NCI-H2081 (cell line): Measurements from ENCODE around the gene WDR7.

Experiments
- DNase-seq, 2 experiments: peaks; one replicate each; lab custom pipeline; 2025; lab: John Stamatoyannopoulos, UW

The WDR7 gene

DNA sequence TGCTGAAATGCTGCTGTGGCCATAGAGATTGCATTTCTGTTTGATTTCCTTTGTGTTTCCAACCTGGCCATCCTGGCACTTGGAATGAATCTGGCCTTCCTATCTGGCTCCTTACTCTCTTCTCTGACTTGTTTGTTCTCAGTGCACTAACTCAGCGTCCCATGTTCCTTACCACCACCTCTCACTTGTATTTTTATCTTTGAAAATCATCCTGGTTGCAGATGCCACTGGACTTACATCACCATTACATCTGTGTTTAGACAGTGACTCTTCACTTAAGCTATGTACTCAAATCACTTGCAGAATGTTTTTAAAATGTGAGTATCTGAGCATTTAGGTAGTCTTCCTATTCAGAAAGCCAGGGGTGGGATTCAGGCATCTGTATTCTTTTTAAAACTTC lies 239.5 kb downstream of the WDR7 start:
- no peak for DNase-seq

DNA sequence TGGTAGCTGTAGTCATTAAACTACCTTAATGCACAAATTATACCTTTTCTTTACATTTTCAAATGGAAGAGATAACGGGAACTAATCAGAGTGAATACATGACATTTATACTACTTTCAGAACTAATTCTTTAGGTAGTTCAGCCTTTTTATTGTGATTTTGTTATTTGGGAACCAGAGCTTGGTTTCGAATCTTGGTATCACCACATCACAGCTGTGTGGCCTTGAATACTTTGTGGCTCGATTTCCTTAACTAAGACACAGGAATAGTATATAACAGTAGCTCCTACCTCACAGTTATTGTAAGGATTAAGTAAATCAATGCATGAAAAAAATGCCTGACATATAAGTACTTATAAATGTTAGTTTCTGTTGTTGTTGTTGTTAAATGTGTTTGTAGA lies 240.0 kb downstream of the WDR7 start:
- DNase-seq: no peak

DNA sequence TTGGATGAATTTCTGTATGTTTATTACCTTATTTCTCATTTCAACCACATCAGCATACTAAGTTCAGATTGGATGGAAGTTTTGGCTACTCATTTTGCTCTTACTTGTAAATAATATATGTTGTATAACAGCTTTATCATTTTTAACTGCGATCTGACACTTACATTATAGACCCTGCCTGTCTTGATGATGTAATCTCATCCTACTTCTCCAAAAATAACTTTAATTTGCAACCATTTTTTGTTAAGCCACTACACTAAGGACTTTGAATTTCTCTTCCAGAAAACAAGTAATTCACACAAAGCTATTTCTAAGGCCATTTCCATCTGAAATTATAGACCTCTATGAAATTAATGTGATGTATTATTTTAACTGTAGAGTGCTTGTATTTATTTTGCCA lies 240.7 kb downstream of the WDR7 start:
- no peak for DNase-seq

DNA sequence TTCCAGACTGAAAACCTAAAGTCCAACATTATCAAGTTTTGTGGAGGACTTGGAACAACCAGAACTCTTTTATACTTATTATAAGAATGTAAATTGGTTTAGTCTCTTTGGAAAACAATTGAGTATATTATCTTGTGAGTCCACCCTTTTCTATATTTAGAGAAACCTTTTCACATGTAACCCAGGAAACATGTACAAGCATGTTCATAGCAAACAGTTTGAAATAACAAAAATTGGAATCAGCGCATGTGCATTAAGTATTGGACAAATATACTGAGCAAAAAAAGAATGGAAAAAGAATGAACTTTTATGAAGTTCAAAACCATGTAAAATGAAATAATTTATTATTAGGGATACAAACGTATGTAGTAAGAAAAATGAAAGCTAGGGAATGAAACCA lies 246.0 kb downstream of the WDR7 start:
- no peak for DNase-seq

DNA sequence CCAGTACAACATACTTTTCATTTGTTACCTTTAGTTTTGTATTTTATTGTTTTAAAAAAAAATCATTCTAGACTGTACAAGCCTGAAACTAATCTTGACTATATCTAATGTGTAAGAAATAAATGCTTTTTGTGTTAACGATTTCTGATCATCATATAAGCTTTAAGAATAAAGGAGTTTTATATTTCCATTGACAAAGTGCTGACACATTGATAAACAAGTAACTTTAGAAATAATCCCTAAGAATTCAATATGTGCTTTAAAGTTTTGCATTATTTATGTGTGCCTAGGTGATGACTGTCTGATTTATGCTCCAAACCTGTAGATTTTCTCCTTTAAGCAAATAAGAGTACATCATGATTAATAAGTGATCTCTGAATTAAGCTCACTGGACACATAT lies 248.5 kb downstream of the WDR7 start:
- DNase-seq: no peak

DNA sequence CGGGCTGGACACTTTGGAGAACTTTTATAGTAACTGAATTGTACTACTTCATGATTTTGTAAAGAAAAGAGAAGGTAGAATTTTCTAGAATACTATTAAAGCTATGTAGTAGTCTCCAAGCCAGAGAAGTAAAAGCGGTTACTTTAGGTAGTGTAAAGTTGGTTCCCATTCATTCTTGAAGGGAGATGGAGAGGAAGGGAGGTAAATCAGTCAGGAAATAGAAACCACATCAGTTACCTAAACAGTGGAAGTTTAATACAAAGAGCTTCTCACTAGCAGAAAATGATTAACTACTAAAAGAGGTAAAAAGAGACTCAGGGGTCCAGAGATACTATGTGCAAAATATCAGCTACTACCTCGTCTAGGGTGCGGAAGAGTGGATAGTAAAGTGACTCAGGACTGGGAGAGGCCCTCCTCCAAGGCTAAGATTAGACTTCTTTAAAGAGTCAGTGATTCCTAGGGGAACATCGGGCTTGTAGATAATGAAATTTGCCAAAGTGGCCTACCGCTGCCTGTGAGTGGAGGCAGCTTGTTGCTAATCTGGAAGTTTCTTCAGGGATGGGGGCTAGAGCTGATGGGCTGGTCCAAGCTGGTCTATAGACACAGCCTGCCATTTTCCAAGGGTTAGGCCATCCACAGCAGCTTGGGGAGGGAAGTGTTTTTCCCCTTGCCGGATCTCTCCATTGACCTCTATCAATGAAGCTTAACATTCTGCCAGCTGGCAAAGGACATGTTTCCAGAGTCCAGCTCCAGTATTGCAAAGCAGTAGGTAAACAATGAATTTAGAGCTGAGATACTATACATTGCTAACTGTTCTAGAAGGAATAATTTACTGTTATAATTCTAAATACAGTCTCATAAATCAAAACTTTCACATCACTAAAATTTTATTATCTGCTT lies 249.3 kb downstream of the WDR7 start:
- no peak for DNase-seq

DNA sequence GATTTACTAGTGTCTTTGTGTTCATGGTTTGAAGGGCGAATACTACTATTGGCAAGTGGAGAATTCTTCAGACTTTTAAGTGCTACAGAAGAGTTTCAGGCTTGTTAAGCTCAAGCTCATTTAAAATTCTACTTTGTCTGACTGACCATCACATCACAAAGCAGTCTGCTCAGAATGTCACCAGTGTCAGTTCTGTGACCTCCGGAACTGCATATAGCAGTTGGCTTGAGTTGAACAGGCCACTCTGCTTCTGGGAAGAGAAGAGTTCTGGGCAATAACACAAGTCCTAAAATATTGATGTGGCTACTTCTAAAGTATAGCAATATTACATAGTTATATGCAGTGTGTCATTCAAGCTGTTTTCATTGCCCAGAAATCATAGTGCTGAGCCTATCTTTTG lies 250.8 kb downstream of the WDR7 start:
- no peak for DNase-seq

DNA sequence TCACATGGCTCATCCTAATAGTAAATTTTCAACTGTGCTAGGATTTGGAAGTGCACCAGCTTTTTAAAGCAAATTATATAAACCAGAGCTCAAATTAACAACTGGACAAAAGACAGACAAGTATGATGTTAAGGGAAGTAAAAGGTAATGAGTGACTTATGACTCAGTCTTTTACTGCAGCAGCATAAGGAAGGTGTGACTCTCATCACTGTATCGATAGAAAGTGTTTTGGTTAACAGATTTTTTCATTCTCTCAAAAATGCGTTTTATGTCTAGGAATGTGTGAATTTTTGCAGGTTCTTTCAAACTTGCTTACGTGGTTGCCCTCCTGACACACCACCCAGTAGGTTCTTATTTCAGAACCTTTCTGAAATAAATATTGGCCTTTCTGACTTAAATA lies 251.5 kb downstream of the WDR7 start:
- no peak for DNase-seq

DNA sequence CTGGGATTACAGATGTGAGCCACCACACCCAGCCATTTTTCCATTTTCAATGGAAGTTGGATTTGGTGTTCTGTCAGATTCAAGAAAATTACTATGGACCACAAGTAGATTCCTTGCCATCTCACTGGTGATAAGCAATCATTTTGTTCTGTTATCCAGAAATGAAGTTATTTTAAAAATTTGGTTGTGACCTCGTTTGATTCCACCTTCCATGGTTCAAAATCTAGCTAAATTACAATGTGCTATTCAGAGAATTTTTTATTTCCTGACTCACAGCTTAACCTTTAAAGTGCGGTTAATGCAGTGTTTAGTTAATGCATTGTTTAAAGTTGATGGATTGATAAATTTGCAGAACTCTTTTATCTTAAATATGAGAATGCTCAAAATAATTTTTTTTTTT lies 252.5 kb downstream of the WDR7 start:
- no peak for DNase-seq

DNA sequence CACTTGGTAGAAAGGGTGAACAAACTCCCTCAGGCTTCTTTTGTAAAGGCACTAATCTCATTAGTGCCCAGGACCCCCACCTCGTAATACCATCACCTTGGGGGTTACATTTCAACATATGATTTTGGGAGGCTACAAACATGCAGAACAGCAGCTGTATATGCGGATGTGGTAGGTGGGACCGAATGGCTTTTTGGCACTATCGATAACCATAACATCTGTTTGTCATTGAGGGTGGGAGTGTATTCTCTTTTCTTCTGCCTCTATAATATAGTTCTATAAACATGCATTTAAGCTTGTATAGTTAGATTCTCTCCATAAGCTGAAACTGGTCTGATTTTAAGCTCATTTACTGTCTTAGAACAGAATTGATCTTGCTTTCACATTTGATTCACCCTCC lies 256.6 kb downstream of the WDR7 start:
- no peak for DNase-seq

DNA sequence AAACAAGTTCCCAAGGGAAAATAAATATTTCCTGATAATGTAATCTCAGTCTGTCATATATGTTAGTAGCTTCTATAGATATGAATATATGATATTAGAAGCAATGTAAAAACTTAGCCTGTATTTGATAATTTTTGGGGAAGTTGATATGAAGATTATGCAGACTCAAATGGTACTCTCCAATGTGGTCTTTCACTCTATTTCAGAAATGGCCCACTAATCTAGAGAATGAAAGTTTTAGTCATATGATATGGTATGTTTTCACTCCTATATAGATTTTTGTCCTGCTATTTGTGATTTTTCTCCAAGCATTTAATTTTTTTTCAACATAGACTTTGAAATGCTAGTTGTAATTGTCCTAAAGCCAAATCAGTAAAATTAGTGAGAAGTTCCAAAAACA lies 259.1 kb downstream of the WDR7 start:
- DNase-seq: no peak

DNA sequence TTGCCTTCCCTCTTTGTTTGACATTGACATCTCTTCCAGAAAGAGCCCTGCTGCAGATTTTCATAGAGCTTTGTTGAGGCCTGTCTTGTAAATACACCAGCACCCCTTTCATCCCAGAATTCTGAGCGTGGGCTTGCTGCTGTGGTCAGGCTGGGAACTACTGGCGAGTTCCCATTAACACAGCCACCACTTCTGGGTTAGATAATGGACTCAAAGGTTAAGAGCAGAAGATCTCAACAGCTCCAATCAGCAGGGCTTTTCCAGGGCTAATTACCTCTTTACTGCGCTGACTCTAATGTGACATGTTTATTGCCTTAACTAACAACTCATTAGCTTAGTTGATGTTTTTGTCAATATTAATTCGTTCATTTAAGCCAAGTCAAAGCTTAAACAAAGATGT lies 259.8 kb downstream of the WDR7 start:
- DNase-seq: peak in 1 of 2 experiments; percentile 80

DNA sequence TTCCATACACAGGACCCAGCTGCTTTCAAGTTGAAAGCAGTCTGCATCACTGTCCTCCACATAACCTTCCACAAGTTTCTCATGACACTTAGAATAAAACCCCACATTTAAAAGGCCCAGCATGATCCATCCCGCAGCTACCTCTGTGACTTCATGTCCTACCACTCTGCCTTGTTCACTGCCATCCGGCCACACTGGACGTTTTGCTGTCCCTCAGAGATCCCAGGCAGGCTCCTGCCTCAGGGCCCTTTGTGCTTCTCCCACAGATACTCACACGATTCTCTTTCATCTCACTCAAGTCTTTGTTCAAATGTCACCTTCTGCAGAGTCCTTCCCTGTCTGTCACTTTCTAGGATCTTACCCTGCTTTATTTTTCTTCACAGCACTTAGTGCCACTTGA lies 262.8 kb downstream of the WDR7 start:
- DNase-seq: no peak

DNA sequence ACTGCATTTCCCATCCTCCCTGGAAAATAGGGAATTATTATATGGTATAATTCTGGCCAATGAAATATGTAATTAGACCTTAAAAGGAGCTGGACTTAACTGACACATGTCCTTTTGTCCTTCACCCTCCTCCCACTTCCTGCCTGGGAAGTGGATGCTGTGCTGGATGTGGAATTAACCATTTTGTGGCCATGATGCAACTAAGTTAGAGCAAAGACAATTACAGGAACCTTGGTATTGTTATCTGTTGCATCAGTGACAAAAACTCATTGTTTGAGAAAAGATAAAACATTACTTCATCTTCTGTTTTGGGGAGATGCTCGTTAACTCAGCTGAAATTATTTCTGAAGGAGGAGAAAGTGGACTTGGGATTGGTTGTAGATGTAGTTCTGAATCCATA lies 268.0 kb downstream of the WDR7 start:
- DNase-seq: no peak

DNA sequence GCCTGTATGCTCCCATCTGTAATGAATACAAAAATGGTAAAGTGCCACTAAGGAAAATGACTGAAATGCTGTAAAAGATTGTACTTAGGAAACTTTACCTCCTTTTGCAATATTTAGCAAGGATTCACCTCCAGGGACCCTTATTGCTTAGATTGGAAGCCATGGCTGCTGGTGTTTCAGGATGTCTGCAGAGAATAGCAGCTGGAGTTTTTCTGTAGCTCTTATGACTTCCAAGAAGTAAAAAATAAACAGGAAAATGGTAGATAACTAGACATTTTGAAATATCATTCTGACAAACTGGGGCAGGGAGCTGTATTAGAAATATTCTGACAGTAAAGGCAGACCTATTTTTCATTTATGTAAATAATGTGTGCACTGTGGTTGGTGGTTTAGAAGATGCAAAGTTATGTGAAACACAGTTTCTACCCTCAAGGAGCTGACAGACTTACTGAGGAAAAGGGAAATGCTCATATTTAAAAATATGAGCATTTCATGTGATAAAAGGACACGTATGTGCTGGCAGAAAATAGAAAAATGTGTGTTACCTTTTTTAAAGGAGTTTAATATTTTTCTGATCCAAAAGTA lies 270.8 kb downstream of the WDR7 start:
- DNase-seq: no peak

DNA sequence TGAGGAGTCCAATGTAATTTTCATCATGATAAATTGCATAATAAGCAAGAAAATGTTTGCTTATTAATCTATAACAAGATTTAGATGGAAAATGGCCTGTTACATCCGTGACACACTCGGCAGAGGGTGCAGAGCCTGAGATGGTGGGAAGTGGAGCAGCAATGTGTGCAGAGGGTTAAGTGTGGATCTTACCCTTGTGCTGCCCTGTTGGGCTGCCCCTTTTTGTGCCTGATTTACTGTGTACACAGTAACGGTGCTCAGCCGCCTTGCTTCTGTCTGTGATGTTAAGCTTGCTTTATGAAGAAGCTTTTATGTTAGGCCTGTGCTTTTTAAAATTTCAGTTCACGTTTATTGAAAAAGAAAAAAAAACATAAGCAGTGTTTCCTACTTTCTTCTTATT lies 275.6 kb downstream of the WDR7 start:
- no peak for DNase-seq

DNA sequence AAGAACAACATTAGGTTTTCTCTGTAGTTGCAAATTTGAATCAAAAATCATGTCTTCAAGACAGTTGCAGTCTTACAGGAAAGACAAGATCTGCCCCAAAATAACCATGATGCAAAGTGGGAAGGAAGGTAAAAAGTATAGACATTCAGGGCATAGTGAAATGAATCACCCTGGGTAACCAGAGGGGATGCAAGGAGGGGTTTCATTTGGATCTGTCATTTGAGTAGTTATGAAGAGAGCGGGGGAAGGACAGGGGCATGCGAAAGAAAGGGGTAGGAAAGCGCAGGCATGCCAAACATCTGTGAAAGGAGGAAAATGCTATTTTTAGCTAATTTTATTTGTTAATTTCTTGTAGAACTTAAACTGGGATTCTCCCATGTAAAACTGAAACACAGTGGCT lies 276.6 kb downstream of the WDR7 start:
- DNase-seq: no peak

DNA sequence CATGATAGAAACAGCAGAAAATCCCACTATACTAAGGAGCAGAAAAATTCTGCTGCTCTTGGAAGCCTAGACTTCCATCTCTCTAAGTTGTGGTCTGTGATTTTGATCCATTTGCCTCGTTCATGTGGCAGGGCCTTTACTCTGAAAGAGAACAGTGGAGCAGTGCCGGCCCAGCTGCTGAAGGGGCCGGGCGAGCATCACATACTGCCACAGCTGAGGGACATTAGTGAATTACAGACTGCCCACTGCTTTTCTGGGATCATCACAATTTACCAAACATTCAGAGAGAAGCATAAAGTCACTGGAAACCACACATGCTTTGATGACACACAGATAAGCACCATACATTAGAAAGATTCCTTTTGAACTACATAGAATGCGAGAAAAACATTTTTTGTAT lies 278.7 kb downstream of the WDR7 start:
- DNase-seq: no peak

DNA sequence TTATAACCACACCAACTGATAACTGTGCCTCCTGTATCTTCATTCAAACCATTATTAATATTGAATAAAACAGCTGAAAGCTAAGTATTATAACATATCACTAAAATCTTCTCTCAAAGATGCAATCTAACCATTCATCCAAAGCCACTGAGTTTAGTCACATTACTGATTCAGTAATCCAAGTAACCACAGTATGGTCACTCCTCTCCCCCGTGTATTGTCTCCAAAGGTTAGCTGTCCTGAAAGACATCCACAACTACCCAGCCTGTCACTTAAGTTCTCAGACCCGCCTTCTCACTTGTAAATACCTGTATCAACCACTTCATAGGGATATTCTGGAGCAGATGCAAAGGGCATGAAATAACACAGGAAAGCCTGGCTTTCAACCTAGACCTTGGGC lies 282.3 kb downstream of the WDR7 start:
- no peak for DNase-seq

DNA sequence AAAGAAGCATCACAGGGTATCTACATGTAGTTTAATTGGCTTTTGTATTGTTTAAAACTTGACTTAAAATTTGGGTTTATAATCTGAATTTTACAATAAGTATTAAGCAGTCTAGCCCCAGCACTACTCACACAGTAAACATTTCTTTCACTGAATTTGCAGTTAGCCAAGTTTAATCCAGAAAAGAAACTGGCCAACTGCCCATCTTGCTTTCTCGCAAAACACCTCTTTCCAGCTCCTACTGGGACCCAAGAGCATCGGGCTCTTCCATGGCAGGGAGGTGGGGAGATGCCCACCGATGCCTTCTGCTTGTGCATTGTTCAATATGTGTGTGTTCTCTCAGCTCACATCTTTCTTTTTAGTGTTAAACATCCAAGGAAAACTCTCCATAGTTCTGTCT lies 283.0 kb downstream of the WDR7 start:
- no peak for DNase-seq

DNA sequence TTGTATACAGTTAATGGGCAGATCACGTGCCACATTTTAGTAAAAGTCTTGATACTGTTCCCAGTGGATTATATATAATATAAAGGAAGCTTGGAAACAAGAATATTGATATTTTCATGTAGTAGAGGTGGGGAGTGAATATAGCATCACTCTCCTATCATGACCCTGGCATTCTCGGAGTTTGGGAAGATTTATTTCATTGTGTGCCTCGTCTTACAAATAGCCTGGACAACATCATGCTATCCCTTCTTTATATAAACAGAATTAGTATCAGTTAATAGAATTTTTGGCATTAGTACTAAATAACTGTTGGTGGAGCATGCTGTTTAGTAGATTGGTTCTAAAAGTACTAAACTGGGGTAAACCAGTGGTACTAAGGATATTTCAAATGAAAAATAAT lies 283.7 kb downstream of the WDR7 start:
- no peak for DNase-seq

DNA sequence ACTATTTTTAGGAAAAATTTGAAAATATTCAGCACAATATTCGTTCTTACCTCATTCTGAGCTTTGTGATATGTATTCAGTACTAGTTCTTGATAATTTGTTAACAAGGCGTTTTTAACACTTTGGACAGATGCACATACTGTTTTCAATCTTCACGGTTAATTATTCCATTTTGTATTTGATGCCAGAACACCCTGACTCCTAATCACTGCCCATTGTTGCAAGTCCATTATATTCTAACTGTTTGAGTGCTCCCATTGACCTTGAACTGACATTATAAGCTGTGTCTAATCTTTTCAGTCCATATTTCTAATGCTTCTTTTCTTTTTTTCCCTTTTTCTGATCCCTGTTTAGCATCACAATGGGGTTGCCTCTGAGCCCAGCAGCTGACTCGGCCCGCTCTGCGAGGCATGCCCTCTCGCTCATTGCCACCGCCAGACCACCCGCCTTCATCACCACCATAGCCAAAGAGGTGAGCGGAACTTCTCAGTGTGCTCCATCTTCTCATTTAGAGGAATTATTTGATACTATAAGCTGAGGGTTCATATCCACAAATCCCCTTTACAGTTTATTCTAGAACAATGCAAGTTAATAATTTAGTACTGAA lies 284.4 kb downstream of the WDR7 start:
- no peak for DNase-seq

DNA sequence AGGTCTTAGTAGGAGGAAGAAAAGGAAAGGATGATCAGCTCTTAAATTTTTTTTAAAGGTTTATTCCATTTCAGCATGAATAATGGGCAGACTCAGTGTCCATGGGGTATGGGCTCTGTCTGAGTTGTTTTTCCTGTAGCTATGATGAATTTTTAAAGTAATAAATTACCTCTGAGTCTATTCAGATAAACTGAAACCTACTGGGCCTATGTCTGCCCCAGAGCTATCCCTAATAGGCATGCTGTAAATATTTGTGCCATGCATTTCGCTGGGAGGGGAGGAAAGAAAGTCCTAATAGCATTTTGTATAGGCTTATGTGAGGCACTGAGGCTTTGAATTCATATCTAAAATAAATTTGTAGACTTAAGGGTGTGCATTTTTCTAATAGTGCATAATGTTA lies 285.3 kb downstream of the WDR7 start:
- DNase-seq: no peak
